ENCODE data around the gene B4GALT5. TPM values are rescaled to one million over a fixed set of nuclear protein-coding genes. Genes with fewer than 3 reads are reported as not detected.
"Not testable (repeated sequence)": the region's sequence is repeated elsewhere in the genome, so short reads cannot be mapped to it uniquely, and the experiment has no call there.

The B4GALT5 gene
- polyA plus RNA-seq, 4 donors: 46.0 to 50.7 (median 46.6) TPM

DNA sequence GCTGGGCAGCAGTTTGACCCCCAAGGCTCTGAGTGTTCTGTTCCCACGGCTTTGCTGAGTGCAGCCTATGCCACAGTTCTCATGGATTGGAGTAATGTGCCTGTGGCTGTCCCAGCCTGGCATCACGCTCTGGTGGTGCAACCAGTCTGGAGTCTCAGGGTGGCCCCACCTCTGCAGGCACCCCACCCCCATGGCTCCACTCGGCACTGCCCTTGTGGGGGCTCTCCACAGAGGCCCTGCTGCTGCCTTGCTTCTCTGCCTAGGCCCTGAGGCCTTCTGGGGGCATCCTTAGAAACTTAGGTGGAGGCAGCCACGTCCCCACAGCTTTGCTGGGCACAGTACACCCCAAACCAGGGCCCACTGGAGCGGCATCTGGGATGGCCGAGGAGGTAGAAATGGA is 25.4 kb upstream of the B4GALT5 start:
- no peak for DNase-seq (ENCODE audit: low read depth in 4 of 4, low spot score in 3 of 4)

DNA sequence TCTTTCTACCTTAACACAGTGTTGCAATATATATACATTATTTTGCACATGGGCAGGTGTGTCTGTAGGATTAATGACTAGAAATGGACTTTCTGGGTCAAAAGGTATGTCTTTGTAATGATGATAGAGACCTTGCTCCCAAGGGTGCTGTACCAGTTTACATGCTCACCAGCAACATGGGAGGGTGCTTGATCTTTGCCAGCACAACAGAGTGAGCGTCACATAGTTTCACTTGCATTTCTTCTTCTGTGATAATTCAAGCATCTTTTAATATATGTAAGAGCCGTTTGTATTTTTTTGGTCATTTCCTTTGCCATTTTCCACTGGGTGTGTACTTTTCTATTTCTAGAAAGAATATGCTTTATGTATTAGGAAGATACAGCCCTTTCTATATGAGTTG is 23.6 kb upstream of the B4GALT5 start:
- DNase-seq (ENCODE audit: low read depth in 4 of 4, low spot score in 3 of 4): no peak

DNA sequence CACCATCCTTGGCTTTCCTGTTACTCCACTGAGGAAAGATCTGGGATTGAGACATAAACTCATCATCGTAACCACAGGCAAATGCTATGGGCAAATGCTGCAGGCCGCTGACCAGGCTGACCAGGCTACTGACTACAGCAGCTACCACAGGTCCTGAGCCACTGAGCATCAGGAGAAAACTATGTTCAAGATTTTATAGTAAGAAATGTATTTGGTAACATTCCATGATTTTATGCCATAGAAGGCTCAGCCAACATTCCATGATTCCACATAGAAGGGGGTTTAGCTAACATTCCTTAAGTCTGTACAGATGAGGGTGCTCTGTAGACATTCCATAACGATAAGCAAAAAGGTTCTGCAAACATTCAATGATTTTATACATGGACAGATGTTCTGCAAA is 16.1 kb upstream of the B4GALT5 start:
- DNase-seq (ENCODE audit: low read depth in 4 of 4, low spot score in 3 of 4): no peak

DNA sequence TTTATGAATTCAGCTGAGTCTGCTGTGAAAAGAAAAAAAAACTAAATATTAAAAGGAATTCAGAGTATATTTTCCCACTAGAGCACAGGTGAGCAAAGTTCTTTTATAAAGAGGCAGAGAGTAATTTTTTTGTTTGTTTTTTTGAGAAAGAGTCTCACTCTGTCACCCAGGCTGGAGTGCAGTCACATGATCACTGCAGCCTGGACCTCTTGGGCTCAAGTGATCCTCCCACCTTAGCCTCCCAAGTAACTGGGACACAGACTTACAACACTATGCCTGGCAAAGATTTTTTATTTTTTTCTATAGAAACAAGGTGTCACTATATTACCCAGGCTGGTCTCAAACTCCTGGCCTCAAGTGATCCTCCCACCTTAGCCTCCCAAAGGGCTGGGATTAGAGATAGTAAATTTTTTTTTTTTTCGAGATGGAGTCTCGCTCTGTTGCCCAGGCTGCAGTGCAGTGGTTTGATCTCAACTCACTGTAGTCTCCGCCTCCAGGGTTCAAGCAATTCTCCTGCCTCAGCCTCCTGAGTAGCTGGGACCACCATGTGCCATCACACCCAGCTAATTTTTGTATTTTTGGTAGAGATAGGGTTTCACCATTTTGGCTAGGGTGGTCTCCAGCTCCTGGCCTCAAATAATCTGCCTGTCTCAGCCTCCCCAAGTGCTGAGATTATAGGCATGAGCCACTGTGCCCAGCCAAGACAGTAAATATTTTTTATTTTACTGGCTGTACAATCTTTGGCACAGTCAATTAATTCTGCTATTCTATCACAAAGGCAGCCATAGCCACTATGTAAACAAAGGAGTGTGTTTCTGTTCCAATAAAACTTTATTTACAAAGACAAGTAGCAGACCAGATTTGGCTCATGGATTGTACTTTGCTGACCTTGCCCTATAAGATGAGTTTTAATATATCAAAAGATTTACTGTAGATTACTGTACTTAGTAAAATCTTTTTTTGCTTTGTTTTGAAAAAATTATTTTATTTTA is 14.5 kb upstream of the B4GALT5 start:
- no peak for DNase-seq (ENCODE audit: low read depth in 4 of 4, low spot score in 3 of 4)

DNA sequence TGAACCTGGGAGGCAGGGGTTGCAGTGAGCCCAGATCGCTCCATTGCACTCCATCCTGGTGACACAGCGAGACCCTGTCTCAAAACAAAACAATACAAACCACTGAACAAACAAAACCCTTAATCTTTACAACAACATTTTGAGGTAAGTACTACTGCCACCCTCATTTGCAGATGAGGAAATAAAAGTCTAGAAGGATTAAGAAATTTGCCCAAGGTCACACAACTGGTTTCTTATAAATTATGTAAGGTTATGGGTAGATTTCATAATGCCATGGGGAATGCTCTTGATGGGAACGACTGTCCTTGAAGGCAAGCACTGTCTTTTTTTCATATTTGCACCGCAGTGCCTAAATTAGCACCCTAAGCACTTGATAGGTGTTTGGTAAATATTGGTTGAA is 13.8 kb upstream of the B4GALT5 start:
- no peak for DNase-seq (ENCODE audit: low read depth in 4 of 4, low spot score in 3 of 4)

DNA sequence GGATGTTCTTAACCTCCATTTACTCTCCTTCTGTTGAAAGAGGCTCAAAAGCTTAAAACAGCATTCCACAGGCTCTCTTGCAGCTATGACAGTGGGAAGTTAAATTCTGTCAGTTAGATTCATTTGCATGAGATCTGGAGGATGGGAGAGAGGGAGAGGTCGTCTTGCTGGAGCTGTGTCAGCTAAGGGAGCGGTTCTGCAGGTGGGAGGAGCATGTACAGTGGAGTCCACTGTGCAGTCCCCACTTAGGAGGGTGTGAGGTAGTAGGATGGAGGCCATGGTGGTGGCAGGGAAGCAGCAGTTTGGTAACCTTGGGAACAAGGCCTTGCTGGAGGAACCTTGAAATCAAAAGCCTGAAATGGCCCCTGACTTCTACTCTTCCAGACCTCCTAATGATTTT is 12.0 kb upstream of the B4GALT5 start:
- DNase-seq (ENCODE audit: low read depth in 4 of 4, low spot score in 3 of 4): no peak

DNA sequence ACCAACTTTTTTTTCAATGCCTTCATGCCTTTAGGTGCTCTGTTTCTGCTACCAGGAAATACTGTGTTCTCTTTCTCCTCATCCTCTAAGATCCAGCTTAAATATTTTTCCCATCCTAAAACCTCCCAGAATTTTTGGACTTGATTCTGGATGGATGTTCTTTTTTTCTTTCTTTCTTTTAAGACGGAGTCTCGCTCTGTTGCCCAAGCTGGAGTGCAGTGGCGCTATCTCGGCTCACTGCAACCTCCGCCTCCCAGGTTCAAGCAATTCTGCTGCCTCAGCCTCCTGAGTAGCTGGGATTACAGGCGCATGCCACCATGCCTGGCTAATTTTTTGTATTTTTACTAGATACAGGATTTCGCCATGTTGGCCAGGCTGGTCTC is 11.5 kb upstream of the B4GALT5 start:
- not testable (repeated sequence) for DNase-seq (ENCODE audit: low read depth in 4 of 4, low spot score in 3 of 4)

DNA sequence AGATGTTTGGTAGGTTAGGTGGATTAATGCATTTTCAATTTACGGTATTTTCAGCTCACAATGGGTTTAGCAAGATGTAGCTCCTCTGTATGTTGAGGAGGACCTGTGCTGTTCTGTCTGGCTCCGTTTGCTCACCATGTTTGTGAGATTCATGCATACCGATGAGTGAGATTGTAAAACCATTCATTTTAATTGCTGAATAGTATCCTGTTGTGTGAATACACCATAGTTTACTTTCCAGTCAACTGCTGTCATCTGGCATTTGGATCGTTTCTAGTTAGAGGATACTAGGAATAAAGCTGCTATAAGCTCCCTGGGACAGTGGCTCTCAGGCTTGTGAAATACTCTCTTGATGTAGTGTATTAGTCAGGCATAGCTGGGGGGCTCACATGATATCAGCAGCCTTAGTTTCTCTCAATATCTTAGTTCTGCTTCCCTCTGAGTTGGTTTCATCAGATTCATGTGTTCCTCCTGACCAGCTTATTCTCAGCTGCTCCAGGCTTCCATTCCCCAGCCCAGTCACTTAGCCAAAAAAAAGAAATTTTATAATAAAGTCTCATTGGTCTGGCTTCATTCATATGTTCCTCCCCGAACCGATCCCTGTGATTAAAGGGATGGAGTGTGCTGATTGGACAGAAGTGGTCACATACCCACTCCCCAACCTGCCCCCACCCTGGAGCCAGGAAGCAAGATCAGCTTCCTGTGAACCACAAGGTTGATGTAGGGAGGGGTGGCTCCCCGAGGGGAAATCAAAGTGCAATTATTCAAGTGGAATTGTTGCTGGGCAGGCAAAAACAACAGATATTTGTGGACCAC is 10.9 kb upstream of the B4GALT5 start:
- DNase-seq (ENCODE audit: low read depth in 4 of 4, low spot score in 3 of 4): peak in 2 of 4 donors; percentile 47 to 56

DNA sequence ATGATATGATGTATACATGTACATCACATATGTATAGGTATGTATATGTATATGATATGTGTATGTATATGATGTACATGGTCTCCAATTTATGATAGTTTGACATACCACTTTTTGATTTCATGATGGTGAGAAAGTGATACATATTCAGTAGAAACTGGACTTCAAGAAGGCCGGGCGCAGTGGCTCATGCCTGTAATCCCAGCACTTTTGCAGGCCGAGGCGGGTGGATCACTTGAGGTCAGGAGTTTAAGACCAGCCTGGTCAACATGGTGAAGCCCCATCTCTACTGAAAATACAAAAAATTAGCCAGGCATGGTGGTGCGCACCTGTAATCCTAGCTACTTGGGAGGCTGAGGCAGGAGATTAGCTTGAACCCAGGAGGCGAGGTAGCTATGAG is 10.1 kb upstream of the B4GALT5 start:
- not testable (repeated sequence) for DNase-seq (ENCODE audit: low read depth in 4 of 4, low spot score in 3 of 4)

DNA sequence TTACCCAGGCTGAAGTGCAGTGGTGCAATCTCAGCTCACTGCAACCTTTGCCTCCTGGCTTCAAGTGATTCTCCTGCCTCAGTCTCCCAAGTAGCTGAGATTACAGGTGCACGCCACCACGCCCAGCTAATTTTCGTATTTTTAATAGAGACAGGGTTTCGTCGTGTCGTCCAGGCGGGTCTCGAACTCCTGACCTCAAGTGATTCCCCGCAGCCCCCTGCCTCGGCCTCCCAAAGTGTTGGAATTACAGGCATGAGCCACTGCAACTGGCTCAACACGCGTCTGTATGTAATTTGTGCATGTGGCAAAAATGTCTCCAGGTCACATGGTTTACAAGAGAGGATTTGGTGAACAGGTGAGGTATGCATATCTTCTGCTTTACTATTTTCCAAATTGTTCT is 7.6 kb upstream of the B4GALT5 start:
- DNase-seq (ENCODE audit: low read depth in 4 of 4, low spot score in 3 of 4): not testable (repeated sequence)

DNA sequence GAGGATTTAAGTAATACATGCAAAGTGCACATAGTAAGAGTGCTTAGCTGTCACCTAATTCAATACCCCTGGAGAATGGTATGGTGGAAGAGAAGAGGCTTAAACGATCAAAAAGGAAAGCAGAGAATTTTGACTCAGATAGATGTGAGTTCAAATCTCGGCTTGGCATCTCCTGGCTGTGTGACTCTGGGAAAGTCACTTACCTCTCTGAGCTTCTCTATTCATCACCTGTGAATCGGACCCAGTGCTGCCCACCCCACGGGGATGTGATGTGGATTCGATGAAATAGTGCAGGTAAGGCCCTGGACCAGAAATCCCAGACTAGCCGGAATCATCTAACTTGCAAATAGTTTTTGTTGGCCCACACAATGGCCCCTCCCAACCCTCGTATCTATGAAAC is 1.8 kb upstream of the B4GALT5 start:
- no peak for DNase-seq (ENCODE audit: low read depth in 4 of 4, low spot score in 3 of 4)

DNA sequence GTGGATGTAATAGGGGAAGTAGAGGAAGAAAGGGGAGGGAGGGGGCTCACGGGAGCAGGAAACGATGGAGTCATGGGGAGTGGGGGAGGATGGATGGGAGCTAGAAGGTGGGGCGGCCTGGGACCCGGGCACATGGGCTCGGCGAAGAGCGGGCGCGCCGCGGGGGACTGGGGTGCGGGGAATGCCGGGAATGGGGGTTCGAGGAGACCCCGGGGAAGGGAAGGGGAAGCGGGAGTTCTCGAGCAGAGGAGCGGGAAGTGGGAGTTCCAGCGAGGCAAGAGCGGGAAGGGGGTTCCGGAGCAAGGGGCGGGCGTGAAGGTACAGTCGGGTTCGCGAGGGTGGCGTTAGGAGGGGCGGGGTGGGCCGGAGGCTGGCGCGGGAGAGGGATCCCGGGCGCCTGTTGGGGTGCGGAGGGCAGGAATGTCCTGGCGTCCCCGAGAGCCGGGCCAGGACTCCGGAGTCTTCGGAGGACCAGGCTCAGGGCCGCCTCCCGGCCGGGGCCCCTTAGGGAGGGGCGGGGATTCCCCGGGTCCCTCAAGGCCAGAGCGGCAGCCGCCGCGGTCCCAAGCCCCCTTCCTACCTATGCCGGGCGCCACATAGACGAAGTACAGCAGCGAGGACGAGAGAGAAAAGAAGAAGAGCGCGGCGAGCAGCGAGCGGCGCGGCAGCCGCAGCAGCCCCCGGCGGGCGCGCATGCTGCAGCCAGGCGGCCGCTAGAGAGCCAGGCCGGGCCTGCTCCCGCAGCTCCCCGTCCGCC is 504 bp downstream of the B4GALT5 start:
- DNase-seq (ENCODE audit: low read depth in 4 of 4, low spot score in 3 of 4): no peak

DNA sequence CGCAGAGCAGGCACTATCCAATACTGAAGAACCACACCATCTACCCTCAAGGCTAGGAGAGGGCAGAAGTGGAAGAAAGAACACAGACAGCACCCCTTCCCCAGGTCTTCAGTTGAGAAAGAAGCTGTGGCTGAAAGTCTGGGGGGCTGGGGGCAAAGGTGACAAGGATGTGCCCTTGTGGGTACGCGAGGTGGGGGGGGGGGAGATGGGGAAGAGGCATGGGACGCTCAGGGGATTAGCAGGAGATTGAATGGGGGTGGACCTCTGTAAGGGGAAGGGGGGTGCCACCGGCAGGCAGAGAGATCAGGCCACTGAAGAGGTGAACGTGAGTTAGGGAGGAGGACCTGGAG is 1.1 kb downstream of the B4GALT5 start:
- DNase-seq (ENCODE audit: low read depth in 4 of 4, low spot score in 3 of 4): no peak

DNA sequence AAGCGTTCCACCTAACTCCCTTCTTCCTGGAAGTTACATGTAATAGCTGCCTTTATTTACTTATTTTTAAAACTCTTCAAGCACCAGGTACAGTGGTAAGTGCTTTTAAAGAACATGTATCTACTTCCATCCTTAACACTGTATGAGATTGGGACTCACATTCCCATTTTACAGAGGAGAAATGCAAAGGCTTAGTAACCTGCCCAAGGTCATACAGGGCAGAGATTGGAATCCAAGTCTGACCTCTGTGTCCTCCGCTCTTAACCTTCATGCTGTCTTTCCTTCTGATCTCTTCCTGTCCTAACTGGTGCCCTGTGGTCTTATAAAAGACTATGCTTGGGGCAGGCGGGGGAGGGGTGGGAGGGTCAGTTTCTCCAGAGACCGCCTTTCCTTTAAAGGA is 1.6 kb downstream of the B4GALT5 start:
- no peak for DNase-seq (ENCODE audit: low read depth in 4 of 4, low spot score in 3 of 4)

DNA sequence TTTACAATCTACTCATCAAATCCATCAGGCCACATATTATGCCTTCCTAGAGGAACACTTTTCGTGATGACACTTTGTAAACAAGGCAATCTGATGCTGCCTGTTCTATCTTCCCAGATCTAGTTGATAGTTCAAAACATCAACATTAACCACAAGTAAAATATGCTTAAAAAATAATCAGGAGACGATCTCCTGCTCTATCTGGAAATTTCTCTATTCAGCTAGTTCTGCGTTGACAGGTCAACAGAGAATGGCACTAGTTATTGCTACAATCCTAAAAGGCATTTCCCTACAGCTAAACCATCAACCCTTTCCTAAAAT is 2.1 kb downstream of the B4GALT5 start:
- DNase-seq (ENCODE audit: low read depth in 4 of 4, low spot score in 3 of 4): no peak

DNA sequence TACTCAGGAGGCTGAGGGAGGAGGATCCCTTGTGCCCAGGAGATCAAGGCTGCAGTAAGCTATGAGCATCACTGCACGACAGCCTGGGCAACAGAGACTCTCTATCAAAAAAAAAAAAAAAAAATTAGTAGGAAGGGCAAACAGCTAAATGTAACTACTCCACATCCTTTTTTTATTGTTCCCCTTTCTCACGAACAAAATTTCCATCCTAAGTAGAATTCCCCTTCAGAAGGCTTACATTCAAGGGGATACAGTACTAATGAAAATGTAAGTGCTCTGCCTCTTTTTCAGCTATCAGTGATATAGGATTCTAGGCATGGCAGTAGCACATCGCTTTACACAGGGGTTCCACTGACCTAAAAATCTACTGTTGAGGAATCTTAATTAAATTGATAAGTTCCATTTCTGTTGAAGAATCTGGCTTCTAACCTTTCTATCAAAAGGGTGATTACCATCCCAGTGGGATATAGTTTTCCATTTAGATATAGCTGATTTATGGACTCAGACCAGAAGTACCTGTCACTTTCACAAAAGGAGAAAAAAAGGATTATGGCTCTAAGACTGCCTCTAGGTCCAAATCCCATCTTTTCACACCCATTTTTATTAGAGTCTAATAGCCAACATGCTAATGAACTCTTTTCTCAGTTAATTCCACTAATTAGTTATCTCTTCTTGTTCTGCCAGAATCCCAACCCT is 2.6 kb downstream of the B4GALT5 start:
- DNase-seq (ENCODE audit: low read depth in 4 of 4, low spot score in 3 of 4): no peak

DNA sequence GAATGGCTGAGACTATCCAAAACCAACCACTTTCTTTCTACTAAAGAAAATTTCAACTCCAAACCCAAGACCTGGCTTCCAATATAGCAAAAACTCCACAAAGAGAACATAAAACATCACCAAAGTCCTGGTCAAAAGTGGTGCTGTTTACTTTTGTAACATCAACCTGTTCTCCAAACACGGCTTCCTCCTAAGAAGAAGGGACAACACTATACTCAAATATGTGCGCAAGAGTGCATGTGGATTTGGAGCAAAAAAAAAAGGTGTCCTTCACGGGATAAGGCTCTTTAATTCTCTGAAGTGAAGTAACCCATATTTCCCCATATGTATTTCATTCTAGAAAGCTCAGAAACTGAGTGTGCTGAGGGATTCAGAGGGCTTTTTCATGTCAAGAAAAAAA is 6.6 kb downstream of the B4GALT5 start:
- DNase-seq (ENCODE audit: low read depth in 4 of 4, low spot score in 3 of 4): no peak

DNA sequence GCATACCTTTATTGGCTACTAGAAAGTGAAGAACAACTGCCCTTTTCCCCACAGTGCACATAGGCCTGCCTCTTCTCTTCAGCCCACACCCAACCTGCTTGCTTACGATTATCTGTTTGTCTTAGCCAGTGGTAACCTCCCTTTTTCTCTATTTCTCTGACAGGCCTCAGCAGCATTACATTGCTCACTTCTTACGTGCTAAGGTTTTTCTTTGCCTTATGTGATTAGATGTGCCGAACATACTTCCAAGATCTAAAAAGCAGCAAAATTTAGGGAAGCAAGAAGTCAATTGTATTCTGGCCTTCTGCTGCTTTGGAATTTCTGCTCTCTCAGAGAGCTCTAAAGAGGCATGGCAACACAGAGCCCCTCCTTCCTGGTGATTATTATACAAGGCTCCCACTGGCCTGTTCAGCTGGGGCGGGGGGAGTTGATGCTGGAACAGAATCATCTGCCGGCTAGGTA is 7.0 kb downstream of the B4GALT5 start:
- no peak for DNase-seq (ENCODE audit: low read depth in 4 of 4, low spot score in 3 of 4)

DNA sequence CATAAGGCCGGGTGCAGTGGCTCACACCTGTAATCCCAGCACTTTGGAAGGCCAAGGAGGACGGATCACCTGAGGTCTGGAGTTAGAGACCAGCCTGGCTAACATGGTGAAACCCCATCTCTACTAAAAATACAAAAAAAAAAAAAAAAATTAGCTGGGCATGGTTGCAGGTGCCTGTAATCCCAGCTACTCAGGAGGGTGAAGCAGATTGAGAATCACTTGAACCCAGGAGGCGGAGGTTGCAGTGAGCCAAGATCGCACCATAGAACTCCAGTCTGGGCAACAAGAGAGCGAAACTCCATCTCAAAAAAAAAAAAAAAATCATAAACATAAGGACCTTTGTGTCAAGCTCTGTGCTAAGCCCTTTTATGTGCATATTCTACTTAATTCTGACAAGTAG is 7.8 kb downstream of the B4GALT5 start:
- DNase-seq (ENCODE audit: low read depth in 4 of 4, low spot score in 3 of 4): not testable (repeated sequence)

DNA sequence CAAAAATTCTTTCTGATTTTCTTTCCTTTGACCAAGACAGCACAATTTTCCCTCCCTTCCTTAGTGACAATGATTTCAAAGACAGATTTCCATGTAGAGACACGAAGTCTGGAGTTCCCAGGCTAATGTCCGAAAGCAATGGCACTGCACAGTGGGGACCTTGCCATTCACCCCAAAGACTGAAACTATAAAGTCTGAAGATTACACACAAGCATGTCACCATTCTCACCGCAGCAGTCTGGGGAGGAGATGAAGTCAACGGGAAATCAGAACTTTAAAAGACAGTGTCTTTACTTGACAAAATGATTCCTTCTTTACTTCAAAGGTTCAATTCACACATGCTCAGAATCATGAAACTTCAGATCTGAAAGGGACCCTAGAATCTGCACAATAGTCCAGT is 8.3 kb downstream of the B4GALT5 start:
- no peak for DNase-seq (ENCODE audit: low read depth in 4 of 4, low spot score in 3 of 4)

DNA sequence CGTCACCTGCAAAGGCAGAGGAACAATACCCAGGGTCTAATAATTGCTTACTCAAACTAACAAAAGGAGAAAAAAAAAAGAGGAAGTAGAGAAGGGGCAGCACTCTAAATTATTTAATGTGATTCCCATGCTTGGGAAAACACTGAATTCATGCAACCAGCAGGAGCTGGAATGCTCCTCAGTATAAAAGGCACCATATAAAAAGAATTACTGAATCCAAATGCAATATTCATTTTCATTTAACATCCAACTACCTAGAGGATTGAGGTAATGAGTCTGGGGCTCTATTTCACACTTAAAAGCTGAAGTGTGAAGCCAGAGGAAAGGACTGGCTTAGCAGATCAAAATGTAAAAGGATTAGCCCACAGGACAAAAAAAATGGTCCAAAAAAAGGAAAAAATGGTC is 8.7 kb downstream of the B4GALT5 start:
- DNase-seq (ENCODE audit: low read depth in 4 of 4, low spot score in 3 of 4): no peak

Measured in left renal pelvis (tissue), 4 donors.